Colon (tissue), 2 donors: Measurements from ENCODE around the gene KCNN3.

ENCODE experiments used
- FAIRE-seq: peaks from 2 replicates; lab custom pipeline; 2012; peaks lifted over from hg19 to GRCh38; lab: Jason Lieb, UNC
- donor health status: control.
- donor health status: control.

Gene KCNN3

GRCh38 chr1:154860156-154860870 lies 9.8 kb downstream of the KCNN3 start:
- FAIRE-seq: no peak

- no peak for FAIRE-seq
These were observed 10.3 kb downstream of the KCNN3 start for GRCh38 chr1:154859786-154860155.

GRCh38 chr1:154859151-154859785 lies 10.8 kb downstream of the KCNN3 start:
- no peak for FAIRE-seq

GRCh38 chr1:154857441-154858215 lies 12.5 kb downstream of the KCNN3 start:
- no peak for FAIRE-seq

- no peak for FAIRE-seq
These were observed 13.1 kb downstream of the KCNN3 start for GRCh38 chr1:154857022-154857421.

- no peak for FAIRE-seq
These were observed 13.5 kb downstream of the KCNN3 start for GRCh38 chr1:154856544-154856943.

- FAIRE-seq: no peak
These were observed 14.0 kb downstream of the KCNN3 start for GRCh38 chr1:154856049-154856448.

GRCh38 chr1:154855186-154855851 lies 14.8 kb downstream of the KCNN3 start:
- FAIRE-seq: no peak

- FAIRE-seq: no peak
These were observed 17.2 kb downstream of the KCNN3 start for GRCh38 chr1:154852845-154853244.

- no peak for FAIRE-seq
These were observed 18.5 kb downstream of the KCNN3 start for GRCh38 chr1:154851392-154852177.

- FAIRE-seq: no peak
These were observed 20.4 kb downstream of the KCNN3 start for GRCh38 chr1:154849645-154850131.

GRCh38 chr1:154848983-154849382 lies 21.1 kb downstream of the KCNN3 start:
- FAIRE-seq: no peak

- no peak for FAIRE-seq
These were observed 22.2 kb downstream of the KCNN3 start for GRCh38 chr1:154847891-154848290.

GRCh38 chr1:154846565-154847442 lies 23.3 kb downstream of the KCNN3 start:
- FAIRE-seq: no peak

- FAIRE-seq: no peak
These were observed 24.2 kb downstream of the KCNN3 start for GRCh38 chr1:154845879-154846278.

GRCh38 chr1:154845174-154845573 lies 24.9 kb downstream of the KCNN3 start:
- no peak for FAIRE-seq

- no peak for FAIRE-seq
These were observed 25.8 kb downstream of the KCNN3 start for GRCh38 chr1:154844297-154844681.

- FAIRE-seq: no peak
These were observed 26.3 kb downstream of the KCNN3 start for GRCh38 chr1:154843636-154844296.

- FAIRE-seq: no peak
These were observed 27.4 kb downstream of the KCNN3 start for GRCh38 chr1:154842635-154843034.

GRCh38 chr1:154841384-154841783 lies 28.7 kb downstream of the KCNN3 start:
- FAIRE-seq: no peak
